Pancreas (tissue), 10 donors: ENCODE results near the gene PLA2R1. TPM values are rescaled to one million over a fixed set of nuclear protein-coding genes. Genes with fewer than 3 reads are reported as not detected.

Source experiments
- ATAC-seq, 4 donors: fragments of 200-7000 bp; cut with Tn5 transposase; one replicate each; pipeline versions ENCODE4 v1.8.0 to v1.9.1; 2020; ENCODE audit warnings: mild to moderate bottlenecking in 4 of 4, moderate library complexity in 4 of 4
- DNase-seq, 6 donors: peaks; one replicate each; pipeline ENCODE4 v3.0.0-alpha.2; 2020
- FAIRE-seq: peaks from 2 replicates; lab custom pipeline; 2012; peaks lifted over from hg19 to GRCh38; lab: Jason Lieb, UNC
- H3K27ac ChIP-seq, 4 donors: fragments of 200-600 bp; sonication (generic); 1 replicate in 3 of 4; 2 replicates in 1 of 4; pipeline versions ENCODE4 v1.5.0 to v1.8.0; 2020
- H3K27me3 ChIP-seq, 4 donors: fragments of 200-600 bp; one replicate each; pipeline ENCODE4 v1.8.0; 2021
- H3K36me3 ChIP-seq, 3 donors: fragments of 200-600 bp; sonication (generic) in 1 of 3; one replicate each; pipeline versions ENCODE4 v1.5.0 to v1.8.0; 2020 to 2021
- H3K4me1 ChIP-seq, 3 donors: fragments of 200-600 bp; one replicate each; pipeline ENCODE4 v1.8.0; 2021
- H3K4me3 ChIP-seq, 4 donors: fragments of 200-600 bp; sonication (generic) in 2 of 4; one replicate each; pipeline versions ENCODE4 v1.5.0 to v1.8.0; 2020 to 2021
- H3K9me3 ChIP-seq, 4 donors: fragments of 200-600 bp; one replicate each; pipeline ENCODE4 v1.8.0; 2021
- CTCF ChIP-seq, 4 donors: fragments of 200-600 bp; sonication (generic) in 3 of 4; IDR thresholded peaks; one replicate each; pipeline versions ENCODE4 v1.5.0 to v1.8.0; 2021; ENCODE audit warnings: antibody characterized with exemption in 4 of 4
- WGBS, 2 donors: extraction: QIAGEN DNeasy Blood & Tissue Kit; methylation state at CpG; one replicate each; pipeline ENCODE4 v1.1.7; 2013; 5-methylcytosine and 5-hydroxymethylcytosine counted together
- intact Hi-C, 3 donors: fragments of 100-400 bp; cut with DNase I; formaldehyde crosslinking; loops; one replicate each; pipeline versions ENCODE4 v1.11.1 to v1.14.2; 2022
- polyA plus RNA-seq, 2 donors: library from polyadenylated mRNA; stranded (reverse); fragments of 200-250 nt; gene quantifications; one replicate each; pipeline ENCODE4 v1.2.3, GENCODE V29; 2013
- total RNA-seq, 6 donors: library from RNA; stranded (reverse); fragmentation: NEBNext Ultra II Directional in 4 of 6; extraction: Animal tissue kit (Norgen Biotek cat#: 25700) in 4 of 6; gene quantifications; one replicate each; pipeline versions ENCODE4 v1.2.1 to v1.2.4, GENCODE V29; 2021 to 2023
- donor health status: healthy with polysubstance abuse.
- donor health status: DM: no; HTN: no; CAD: no; lungs with moderate emphysema.
- donor health status: DM: no; HTN: no; CAD: no.
- donor health status: control.
- donor health status: control.
- donor health status: Bipolar disorder and iron deficiency.
- donor health status: DM: yes; HTN: yes; CAD: no.
- donor health status: DM: no; HTN: no; CAD: no.
- donor health status: DM: no; HTN: no; CAD: no.
- donor health status: DM: yes; HTN: yes; CAD: no.

The PLA2R1 gene
- total and polyA plus RNA-seq, 8 donors: 0.16 to 1.5 (median 0.69) TPM

DNA sequence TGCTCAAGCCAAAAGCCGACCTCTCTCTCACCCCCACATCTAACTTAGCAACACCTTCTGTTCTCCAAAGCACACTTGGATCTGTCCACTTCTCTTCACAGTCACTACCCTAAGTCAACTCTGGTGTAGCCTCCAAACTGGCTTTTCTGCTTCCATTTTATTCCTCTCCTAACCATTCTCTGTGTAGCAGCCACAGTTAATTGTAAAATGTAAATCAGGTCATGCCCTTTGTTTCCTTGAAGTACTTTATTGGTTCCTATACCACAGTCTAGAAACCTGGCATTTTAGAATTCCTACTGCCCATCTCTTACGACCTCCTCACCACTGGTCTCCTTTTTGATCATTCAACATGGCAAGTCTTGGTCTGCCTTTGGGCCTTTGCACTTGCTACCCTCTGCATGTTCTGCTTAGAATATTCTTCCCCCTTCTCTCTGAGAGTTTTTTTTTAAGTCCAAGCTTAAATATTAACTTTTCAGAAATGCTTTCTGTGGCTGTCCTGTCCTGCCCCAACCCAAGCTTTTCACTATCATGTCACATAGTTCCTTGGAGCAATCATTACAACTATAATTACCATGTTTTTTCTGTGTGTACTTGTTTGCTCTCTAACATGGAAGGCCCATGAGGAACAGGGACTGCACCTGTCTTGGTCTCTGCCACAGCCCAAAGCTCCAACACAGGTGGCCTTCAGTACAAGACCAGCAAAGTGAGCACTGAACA lies 42.9 kb downstream of the PLA2R1 start:
- no peak for TF ChIP-seq CTCF (IDR thresholded peaks at IDR 0.05)

GRCh38 chr2:160015746-160016145 lies 46.7 kb downstream of the PLA2R1 start:
- DNase-seq: no peak
- TF ChIP-seq CTCF (IDR thresholded peaks at IDR 0.05): no peak
- H3K4me1 ChIP-seq: no peaks in the 10 kb centered on the region
- no peak for ATAC-seq
- no peaks in the 10 kb centered on the region for H3K36me3 ChIP-seq
- 78 to 95% methylated on average over 6 of the region's 6 CpGs for WGBS, 2 donors
- H3K4me3 ChIP-seq: no peak overlapping the region
- FAIRE-seq: no peak
- H3K9me3 ChIP-seq: no peaks in the 10 kb centered on the region
- H3K27ac ChIP-seq: no peak overlapping the region
- intact Hi-C loops: no loop called here
- no peaks in the 10 kb centered on the region for H3K27me3 ChIP-seq

More for the DNA sequence above, 42.9 kb downstream of the PLA2R1 start:
- no peak overlapping the region for H3K4me3 ChIP-seq
- WGBS, 2 donors: 82 to 96% methylated on average over 2 of the region's 2 CpGs
- no peaks in the 10 kb centered on the region for H3K36me3 ChIP-seq
- no peaks in the 10 kb centered on the region for H3K27me3 ChIP-seq
- FAIRE-seq: no peak
- H3K27ac ChIP-seq: no peak overlapping the region
- H3K4me1 ChIP-seq: no peaks in the 10 kb centered on the region
- no peak for ATAC-seq
- H3K9me3 ChIP-seq: no peaks in the 10 kb centered on the region
- intact Hi-C loops: no loop called here
- DNase-seq: no peak

- intact Hi-C loops: no loop called here
- Histone ChIP-seq H3K4me3 (no peak overlapping the region), H3K36me3 (no peaks in the 10 kb centered on the region), H3K9me3 (no peaks in the 10 kb centered on the region), H3K4me1 (no peaks in the 10 kb centered on the region), H3K27ac (no peak overlapping the region), H3K27me3 (no peaks in the 10 kb centered on the region)
- DNase-seq (no peak), FAIRE-seq (no peak), ATAC-seq (no peak)
- 10 to 46% methylated on average over 2 of the region's 2 CpGs for WGBS, 2 donors
- no peak for TF ChIP-seq CTCF (IDR thresholded peaks at IDR 0.05)
Measured at GRCh38 chr2:160014227-160014626, 48.2 kb downstream of the PLA2R1 start.

- Histone ChIP-seq H3K27ac (no peak overlapping the region), H3K27me3 (no peaks in the 10 kb centered on the region), H3K9me3 (no peaks in the 10 kb centered on the region), H3K4me3 (no peak overlapping the region), H3K4me1 (no peaks in the 10 kb centered on the region), H3K36me3 (no peaks in the 10 kb centered on the region)
- DNase-seq (no peak), FAIRE-seq (no peak), ATAC-seq (no peak)
- no peak for TF ChIP-seq CTCF (IDR thresholded peaks at IDR 0.05)
- intact Hi-C loops: no loop called here
- 63 to 67% methylated on average over 5 of the region's 5 CpGs for WGBS, 2 donors
Measured at GRCh38 chr2:160010361-160011145, 51.9 kb downstream of the PLA2R1 start.

- no peaks in the 10 kb centered on the region for H3K4me1 ChIP-seq
- H3K36me3 ChIP-seq: no peaks in the 10 kb centered on the region
- intact Hi-C loops: no loop called here
- H3K27ac ChIP-seq: no peak overlapping the region
- DNase-seq: no peak
- H3K27me3 ChIP-seq: no peaks in the 10 kb centered on the region
- no peak for ATAC-seq
- no peak for TF ChIP-seq CTCF (IDR thresholded peaks at IDR 0.05)
- H3K4me3 ChIP-seq: no peak overlapping the region
- 81 to 86% methylated on average over 5 of the region's 5 CpGs for WGBS, 2 donors
- FAIRE-seq: no peak
- H3K9me3 ChIP-seq: no peaks in the 10 kb centered on the region
Measured at GRCh38 chr2:160007111-160007510, 55.3 kb downstream of the PLA2R1 start.
